Measurements from ENCODE around the gene AGBL4. TPM values are rescaled to one million over a fixed set of nuclear protein-coding genes. Genes with fewer than 3 reads are reported as not detected.

The AGBL4 gene
- total RNA-seq, 1 donor from 2014 or later = not detected

- H3K9me3 ChIP-seq = no peaks in the 10 kb centered on the region
- no peak overlapping the region for H3K27ac ChIP-seq
- TF ChIP-seq CTCF (IDR thresholded peaks at IDR 0.05) = no peak
- no peaks in the 10 kb centered on the region for H3K27me3 ChIP-seq
- no peak overlapping the region for H3K4me3 ChIP-seq
- H3K4me1 ChIP-seq = no peaks in the 10 kb centered on the region
- no peaks in the 10 kb centered on the region for H3K36me3 ChIP-seq
- intact Hi-C loops (cut with DNase I) = no loop called here
- no peak for ATAC-seq
- DNase-seq = no peak
Measured at GRCh38 chr1:48701445-48701844, 1322.3 kb downstream of the AGBL4 start.

GRCh38 chr1:48697066-48697707 lies 1326.6 kb downstream of the AGBL4 start:
- peak; percentile 62 for ATAC-seq
- peak; percentile 94 for TF ChIP-seq CTCF (IDR thresholded peaks at IDR 0.05)
- intact Hi-C loops (cut with DNase I) = no loop called here

GRCh38 chr1:48695161-48695560 lies 1328.6 kb downstream of the AGBL4 start:
- no peak for TF ChIP-seq CTCF (IDR thresholded peaks at IDR 0.05)
- H3K4me1 ChIP-seq = no peaks in the 10 kb centered on the region
- H3K9me3 ChIP-seq = no peaks in the 10 kb centered on the region
- H3K27me3 ChIP-seq = no peaks in the 10 kb centered on the region
- intact Hi-C loops (cut with DNase I) = no loop called here
- no peak overlapping the region for H3K4me3 ChIP-seq
- no peak overlapping the region for H3K27ac ChIP-seq
- no peaks in the 10 kb centered on the region for H3K36me3 ChIP-seq
- DNase-seq (no peak), ATAC-seq (no peak)

More at GRCh38 chr1:48697066-48697707, 1326.6 kb downstream of the AGBL4 start:
- Histone ChIP-seq H3K27me3 (no peaks in the 10 kb centered on the region), H3K9me3 (no peaks in the 10 kb centered on the region), H3K36me3 (no peaks in the 10 kb centered on the region), H3K4me3 (no peak overlapping the region), H3K4me1 (no peaks in the 10 kb centered on the region), H3K27ac (no peak overlapping the region)
- DNase-seq = peak; percentile 75

GRCh38 chr1:48693674-48694320 lies 1330.0 kb downstream of the AGBL4 start:
- Histone ChIP-seq H3K4me3 (no peak overlapping the region), H3K27me3 (no peaks in the 10 kb centered on the region), H3K36me3 (no peaks in the 10 kb centered on the region), H3K4me1 (no peaks in the 10 kb centered on the region), H3K27ac (no peak overlapping the region), H3K9me3 (no peaks in the 10 kb centered on the region)
- no peak for TF ChIP-seq CTCF (IDR thresholded peaks at IDR 0.05)
- ATAC-seq (peak; percentile 60), DNase-seq (no peak)
- intact Hi-C loops (cut with DNase I) = no loop called here

GRCh38 chr1:48693180-48693579 lies 1330.6 kb downstream of the AGBL4 start:
- ATAC-seq = no peak
- H3K27me3 ChIP-seq = no peaks in the 10 kb centered on the region
- no peak overlapping the region for H3K27ac ChIP-seq
- no peak for TF ChIP-seq CTCF (IDR thresholded peaks at IDR 0.05)
- no peak for DNase-seq
- H3K9me3 ChIP-seq = no peaks in the 10 kb centered on the region
- no peaks in the 10 kb centered on the region for H3K4me1 ChIP-seq
- intact Hi-C loops (cut with DNase I) = no loop called here
- no peaks in the 10 kb centered on the region for H3K36me3 ChIP-seq
- H3K4me3 ChIP-seq = no peak overlapping the region

Data from upper lobe of right lung (tissue), 1 donor.